GM21723 (cell line): ENCODE measurements around the gene C12orf43.

Source experiments
- ATAC-seq: cut with Tn5 transposase; IDR thresholded peaks from one replicate; pipeline ENCODE4 v1.9.1; 2021; ENCODE audit warnings: mild to moderate bottlenecking, moderate library complexity; ENCODE audit not compliant: unreplicated experiment

Gene C12orf43

DNA sequence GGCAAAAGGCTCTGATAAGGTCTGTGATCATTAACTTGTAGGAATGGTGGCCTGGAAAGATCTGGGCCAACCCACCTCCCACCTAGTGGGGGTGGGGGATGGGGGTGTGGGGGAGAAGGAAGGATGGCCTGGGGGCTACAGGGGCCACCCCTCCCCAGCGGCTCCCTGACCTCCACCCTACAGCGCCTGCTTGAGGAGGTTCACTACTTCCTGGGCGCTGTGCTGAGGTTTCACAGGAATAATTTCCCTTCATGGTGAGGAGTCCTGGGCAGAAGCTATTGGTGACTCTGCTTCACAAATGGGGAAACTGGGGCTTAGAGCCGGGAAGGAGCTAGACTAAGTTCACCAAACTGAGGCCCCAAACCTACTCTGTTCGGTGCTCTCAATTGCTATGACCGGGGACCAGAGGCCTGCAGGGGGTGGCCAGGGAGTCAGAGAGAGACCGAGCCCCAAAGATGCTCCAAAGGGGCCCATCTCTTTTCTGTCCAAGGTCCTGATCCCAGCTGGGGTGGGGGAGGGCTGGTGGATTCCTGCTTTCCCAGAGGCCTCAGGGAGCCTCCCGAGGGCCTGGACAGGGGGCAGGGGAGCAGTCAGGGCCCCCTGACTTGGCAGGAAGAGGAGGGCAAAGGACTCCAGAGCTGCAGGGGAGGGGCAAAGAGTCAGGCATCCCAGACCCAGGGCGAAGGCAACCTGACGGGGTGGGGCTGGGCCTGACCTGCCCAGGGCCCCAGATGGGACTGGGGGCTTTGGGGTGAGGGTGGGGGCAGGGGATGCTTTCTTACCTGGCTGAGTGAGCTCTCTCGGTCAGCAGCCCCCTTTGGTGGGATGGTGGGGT, 36.2 kb downstream of the C12orf43 start:
- ATAC-seq: no peak

DNA sequence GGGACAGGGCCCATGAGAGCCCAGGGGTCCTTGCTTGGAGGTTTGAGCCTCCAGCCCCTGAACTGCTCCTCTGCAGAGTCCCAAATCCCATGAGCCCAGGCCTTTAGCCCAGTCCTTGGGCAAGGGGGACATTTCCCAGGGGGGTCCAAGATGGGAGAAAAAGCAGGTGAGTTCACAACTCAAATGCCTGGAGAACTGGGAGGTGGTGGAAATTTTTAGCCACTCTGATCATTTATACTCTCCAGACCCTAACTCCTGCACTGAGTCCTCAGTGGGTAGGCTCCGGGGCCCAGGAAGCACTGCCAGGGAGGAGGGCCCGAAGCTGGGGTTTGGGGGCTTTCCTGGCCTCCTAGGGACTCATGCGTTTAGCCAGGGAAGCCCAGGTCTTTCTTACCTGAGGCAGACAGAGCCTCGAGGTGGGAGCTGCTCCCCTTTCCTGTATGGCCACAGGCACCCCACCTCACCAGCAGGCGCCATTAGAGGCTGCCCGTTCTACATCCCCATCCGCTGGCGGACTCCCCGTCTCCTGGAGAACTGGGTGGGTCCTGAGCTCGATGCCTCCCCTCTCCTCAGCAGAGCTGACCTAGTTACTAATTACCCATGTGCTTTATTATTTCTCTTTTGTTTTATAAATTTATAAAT, 36.9 kb downstream of the C12orf43 start:
- ATAC-seq: no peak

DNA sequence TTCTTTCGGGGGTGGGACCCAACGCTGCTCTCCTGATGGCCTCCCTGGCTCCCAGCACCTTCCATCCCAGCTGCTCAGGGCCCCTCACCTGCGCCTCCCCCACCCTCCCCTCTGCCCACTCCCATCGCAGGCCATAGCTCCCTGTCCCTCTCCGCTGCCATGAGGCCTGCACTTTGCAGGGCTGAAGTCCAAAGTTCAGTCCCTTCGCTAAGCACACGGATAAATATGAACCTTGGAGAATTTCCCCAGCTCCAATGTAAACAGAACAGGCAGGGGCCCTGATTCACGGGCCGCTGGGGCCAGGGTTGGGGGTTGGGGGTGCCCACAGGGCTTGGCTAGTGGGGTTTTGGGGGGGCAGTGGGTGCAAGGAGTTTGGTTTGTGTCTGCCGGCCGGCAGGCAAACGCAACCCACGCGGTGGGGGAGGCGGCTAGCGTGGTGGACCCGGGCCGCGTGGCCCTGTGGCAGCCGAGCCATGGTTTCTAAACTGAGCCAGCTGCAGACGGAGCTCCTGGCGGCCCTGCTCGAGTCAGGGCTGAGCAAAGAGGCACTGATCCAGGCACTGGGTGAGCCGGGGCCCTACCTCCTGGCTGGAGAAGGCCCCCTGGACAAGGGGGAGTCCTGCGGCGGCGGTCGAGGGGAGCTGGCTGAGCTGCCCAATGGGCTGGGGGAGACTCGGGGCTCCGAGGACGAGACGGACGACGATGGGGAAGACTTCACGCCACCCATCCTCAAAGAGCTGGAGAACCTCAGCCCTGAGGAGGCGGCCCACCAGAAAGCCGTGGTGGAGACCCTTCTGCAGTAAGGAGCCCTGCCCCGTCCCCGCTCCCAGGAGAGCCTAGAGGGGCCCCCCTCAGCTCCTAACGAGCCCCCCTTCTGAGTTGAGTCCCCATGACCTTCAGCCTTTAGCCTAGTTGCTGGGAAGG, 37.7 kb downstream of the C12orf43 start, which contains the start of gene HNF1A:
HNF1A (plus strand) TSS at position 248 of the 924 bp plus-strand sequence; CDS start at position 474, 226 bp downstream.
- ATAC-seq: no peak

DNA sequence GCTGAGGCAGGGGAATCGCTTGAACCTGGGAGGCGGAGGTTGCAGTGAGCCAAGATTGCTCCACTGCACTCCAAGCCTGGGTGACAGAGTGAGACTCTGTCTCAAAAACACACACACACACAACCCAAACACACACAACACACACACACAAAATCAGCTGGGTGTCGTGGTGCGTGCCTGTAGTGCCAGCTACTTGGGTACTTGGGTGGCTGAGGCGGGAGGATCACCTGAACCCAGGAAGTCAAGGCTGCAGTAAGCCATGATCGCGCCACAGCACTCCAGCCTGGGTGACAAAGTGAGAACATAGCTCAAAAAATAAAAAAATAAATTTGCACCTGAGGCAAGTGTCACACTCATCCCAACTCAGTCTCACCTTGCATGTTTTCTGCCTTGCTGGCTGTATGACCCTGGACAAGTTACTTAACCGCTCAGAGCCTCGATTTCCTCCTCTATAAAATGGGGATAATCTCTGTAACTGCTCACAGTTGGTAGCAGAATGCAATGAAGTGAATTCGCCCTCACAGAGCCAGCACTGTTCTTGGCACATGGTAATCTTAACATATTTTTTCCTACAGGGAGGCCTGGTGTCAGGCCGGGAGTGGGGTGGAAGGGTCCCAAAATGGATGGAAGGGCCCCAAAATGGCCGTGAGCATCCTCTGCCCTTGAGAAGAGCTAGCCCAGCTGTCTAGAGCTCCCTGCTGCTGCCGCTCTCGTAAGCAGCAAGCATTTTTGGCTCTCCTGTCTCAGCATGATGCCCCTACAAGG, 38.6 kb downstream of the C12orf43 start:
- ATAC-seq: no peak

DNA sequence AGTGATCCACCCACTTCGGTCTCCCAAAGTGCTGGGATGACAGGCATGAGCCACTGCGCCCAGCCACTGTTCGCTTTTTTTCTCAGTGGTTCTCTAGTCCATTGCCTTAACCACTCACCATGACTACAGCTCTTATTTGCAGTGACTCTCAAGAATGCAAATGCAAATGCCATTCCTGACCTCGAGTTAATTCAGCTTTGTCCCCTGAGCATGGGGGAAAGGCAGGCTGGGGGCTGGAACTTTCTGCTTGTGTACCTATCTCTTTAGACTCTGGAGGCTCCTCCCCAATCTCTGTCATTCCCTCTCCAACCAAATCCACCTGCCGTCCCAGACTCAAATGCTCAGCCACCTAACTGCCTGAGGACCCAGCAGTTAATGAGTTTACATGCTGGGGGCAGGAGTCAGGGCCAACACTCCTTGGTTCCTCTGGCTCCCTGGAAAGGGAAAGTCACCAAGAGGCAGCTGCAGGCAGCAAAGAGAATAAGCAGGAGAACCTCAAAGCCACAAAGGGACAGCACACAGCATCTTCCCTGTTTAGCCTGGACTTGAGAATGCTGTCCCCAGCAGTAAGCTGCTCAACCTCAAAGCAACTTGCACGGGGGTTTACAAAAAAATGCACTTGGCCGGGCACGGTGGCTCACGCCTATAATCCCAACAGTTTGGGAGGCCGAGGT, 43.3 kb downstream of the C12orf43 start:
- ATAC-seq: no peak

DNA sequence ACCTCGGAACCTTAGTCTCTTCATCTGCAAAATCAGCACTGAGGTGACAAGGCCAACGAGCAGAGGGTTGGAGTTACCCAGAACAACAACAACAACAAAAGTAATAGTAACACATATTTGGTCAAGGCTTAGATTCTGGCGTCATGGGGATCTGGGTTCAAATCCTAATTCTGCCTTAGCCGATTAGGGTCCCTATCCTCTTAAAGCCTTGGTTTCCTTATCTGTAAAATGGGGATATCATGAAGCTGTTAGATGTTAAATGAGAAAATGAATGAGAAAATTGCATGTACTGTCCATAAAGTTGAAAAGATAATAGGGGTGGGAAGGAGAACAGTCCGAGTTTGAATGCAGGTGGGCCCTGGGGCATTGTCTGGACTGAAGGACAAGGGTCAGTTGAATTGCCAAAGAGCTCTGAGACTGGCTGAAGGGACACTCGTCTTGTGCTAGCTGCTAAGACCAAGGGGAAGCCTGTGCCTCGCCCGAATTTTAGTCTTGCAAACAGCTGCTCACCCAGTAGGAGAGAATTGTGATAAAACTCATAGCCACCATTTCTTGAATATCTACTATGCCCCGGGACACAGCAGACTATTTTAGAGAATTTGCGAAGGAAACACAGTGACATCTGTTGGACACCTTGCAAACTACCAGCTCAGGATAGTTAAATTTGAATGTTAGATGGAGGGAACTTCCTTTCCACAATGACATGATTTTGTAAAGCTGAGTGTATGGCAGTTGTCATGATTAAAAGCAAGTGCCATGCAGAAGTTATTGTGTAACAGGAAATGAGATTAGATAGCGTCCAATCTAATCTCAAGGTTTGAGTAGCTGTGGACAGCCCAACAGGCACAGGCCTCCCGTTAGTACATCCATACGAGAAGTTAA, 44.7 kb downstream of the C12orf43 start:
- ATAC-seq: no peak

DNA sequence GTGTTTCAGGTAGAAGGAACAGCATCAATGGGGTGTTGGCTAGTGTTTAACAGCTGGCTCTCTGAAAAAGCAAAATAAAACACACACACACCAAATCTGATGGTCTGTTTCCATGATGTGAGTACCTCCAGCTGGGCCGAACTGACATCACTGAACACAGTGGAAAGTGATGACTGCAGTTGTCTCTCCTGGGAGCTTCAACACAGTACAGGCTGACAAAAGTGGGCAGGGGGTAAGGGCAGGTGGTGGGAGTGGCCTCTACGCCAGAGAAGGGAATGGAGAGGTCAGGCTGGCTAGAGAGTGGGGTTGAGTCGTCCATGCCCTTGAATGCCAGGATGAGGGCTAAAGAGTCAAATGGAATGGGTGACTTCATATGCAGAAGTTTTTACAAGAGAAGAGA, 46.0 kb downstream of the C12orf43 start:
- no peak for ATAC-seq

DNA sequence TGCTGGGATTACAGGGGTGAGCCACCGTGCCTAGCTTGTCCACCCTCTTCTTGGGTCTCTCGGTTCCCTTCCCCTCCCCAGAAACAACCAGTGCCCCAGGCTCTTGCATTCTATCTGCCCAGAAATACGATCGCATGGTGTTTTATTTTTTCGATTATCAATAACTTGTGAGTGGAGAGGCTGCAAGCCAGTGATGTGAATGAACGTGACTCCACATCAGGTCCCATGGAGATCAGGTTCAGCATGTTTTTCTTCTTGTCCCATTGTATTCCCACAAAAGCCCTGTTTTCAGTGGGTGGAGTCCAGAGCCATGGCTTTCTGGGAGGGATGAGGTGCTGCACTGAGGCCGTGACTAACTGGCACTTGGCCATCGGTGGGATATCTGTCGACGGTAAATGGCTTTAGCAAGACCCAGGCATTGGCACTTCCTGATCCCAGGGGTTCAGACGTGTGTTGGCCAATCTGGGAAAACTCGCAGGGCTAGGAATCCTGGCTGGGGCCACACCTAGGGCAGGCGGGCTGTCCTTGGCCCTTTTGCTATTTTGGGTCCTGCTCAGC, 50.7 kb downstream of the C12orf43 start:
- no peak for ATAC-seq

DNA sequence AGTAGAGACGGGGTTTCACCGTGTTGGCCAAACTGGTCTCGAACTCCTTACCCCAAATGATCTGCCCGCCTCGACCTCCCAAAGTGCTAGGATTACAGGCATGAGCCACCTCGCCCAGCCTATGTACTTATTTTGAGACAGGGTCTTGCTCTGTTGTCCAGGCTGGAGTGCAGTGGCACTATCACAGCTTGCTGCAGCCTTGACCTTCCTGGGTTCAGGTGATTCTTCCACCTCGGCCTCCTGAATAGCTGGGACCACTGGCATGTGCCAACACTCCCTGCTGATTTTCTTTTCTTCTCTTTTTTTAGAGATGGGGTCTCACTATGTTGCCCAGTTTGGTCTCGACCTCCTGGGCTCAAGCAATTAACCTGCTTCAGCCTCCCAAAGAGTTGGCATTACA, 52.0 kb downstream of the C12orf43 start:
- no peak for ATAC-seq

DNA sequence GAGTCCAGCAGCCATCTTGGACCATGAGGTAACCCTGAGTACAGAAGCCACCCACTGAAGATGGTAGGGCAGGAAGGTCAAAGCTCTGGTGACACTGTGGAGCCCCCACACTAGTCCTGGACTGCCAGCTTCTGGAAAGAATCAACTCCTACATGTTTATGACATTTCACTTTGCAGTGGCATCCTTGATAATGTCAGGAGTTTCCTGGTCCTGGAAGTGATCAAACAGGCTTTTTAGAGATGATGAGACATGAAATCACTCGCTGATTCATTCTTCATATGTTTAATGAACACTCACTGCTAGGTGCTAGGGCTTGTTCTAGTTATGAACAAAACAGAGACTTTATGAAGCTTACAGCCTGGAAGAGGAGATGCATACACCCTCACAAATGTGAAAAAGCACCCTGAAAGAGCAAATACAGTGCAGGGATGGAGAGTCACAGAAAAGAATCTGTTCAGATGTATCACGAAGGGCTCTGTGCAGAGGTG, 53.7 kb downstream of the C12orf43 start:
- no peak for ATAC-seq

DNA sequence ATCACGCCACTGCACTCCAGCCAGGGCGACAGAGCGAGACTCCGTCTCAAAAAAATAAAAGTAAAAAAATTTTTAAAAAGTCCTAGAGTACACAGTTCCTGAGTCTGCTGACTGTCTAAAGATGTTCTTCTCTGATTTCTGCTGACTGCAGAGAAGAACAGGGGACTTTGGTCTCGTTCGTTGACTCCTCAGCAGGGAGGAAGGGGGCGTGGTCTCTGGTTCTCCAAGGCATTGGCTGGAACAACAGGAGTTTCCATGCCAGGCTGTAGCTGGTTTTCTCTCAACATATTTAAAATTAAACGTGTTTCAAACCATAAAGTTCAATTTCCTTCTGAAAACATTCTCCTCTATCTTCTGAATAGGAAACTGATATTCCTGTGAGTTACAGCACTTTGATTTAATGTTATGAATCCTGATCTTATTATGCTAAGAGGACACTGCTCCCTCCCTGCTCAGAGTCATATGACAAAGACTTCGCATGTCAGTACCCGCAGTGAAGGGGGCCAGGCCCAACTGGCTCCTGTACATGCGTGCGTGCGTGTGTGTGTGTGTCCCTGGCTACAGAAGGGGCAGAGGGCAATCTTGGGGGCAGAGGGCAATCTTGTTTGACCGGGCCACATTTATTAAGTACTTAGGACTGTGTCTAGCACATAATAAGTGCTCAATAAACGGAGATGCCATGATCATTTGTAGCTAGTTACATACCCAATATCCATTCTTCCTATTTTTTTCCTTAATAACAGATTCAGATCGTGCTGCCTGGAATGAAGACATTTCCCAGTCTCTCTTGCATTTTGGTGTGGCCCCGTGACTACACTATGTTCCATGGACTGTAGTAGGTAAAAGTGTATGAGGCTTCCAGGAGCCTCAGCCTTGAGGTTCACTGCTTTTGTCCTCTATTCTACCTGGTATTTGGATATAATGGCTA, 54.4 kb downstream of the C12orf43 start:
- ATAC-seq: no peak

DNA sequence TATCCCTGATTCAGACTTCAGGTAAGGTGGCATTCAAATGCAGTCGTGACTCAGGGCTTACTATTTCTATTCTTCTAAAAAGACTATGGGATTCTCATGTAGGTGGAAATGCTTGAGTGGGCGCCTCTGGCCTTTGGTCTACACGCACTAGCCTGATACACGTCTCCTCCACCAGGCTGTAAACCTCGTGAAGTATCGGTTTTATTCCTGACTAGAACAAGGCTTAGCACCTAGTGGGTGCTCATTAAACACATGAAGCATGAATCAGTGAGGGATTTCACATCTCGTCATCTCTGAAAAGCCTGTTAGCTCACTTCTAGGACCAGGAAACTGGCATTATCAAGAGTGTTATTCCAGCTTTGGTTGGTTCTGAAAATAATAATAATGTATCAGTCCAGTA, 55.6 kb downstream of the C12orf43 start:
- ATAC-seq: no peak

DNA sequence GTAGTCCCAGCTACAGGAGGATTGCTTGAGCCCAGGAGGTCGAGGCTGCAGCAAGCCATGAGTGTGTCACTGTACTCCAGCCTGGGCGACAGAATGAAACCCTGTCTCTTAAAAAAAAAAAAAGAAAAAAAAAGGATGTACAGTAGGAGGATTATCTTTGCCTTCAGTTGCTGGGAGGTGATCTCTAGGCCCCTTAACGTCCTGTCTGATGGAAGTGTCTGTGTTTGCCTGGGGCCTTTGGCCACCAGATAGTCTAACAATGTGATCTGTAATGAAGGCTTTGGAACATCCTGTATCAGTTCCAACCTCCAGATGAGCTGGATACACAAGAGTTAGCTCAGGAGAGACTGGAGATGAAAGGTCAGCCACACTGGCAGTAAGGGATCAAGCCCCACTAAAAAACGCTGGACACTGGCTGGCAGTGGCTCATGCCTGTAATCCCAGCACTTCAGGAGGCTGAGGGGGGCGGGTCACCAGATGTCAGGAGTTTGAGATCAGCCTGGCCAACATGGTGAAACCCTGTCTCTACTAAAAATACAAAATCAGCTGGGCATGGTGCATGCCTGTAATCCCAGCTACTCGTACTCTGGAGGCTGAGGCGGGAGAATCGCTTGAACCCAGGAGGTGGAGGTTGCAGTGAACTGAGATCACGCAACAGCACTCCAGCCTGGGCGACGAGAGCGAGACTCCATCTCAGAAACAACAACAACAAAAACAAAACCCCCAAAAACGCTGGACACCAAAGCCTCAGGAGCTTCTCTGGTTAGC, 57.0 kb downstream of the C12orf43 start:
- ATAC-seq: no peak

DNA sequence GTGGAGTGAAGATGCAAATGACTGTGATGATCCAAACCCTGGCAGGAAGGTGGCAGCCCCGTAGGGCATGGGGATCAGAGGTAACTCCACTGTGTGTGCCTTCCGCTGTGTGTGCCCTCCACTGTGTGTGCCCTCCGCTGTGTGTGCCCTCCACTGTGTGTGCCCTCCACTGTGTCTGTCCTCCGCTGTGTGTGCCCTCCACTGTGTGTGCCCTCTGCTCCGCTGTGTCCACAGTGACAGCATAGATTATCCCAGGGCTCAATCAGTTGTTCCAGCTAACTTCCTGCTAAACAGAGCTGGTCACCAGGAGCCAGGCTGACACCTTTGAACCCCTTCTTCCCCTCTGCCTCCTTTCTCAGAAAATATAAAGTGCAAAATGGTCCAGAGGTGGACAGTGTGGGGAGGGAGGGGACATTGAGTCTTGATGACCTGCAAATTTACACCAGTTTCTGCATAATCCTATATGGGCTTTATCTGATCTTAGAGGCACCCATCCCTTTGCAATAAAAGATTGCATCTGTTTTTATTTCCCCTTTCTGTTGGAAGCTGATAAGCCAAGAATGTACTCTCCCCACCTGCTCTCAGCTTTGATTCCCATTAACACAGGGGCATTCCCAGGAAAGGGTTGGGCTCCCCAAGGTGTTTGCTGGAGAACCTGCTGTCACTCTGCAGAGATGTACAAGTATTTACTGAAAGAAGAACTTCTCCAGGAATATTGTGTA, 59.5 kb downstream of the C12orf43 start:
- ATAC-seq: no peak

DNA sequence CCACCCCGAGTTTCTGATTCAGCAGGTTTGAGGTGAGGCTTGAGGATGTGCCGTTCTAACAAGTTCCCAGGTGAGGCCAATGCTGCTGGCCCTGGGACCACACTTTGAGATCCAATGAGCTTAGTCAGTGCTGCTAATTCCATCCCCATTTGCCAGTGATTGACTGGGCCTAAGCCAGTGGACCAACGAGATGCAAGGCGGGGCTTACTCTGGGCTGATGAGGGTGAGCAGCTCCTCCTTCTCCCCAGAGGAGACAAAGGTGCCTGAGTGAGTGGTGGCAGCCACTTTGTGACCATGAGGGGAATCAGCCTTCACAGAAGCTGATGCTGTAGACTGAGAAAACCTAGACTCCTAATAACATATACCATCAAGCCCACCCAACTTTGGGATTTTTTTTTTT, 61.1 kb downstream of the C12orf43 start:
- no peak for ATAC-seq

DNA sequence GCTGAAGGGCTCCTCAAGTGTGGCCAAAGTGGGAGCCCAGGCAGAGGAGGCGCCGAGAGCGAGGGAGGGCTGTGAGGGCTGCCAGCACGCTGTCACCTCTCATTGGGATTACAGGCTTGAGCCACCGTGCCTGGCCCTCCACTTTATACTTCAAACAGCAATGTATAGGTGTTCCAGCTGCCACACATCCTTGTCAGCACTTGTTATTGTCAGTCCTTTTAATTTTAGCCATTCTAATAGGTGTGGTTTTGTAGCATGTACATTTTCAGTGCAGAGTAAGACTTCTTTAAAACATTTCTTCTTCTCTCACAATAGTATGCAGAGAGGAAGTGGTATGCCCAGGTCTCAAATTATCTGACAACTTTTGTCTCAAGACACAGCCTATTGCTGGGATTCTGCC, 65.5 kb downstream of the C12orf43 start:
- no peak for ATAC-seq
